ENCODE data around the gene ARL3. TPM values are rescaled to one million over a fixed set of nuclear protein-coding genes. Genes with fewer than 3 reads are reported as not detected.
"Not testable (repeated sequence)": the region's sequence is repeated elsewhere in the genome, so short reads cannot be mapped to it uniquely, and the experiment has no call there.

Gene ARL3
- total RNA-seq, 4 donors from 2014 or later: 0.87 to 5.0 (median 2.2) TPM

DNA sequence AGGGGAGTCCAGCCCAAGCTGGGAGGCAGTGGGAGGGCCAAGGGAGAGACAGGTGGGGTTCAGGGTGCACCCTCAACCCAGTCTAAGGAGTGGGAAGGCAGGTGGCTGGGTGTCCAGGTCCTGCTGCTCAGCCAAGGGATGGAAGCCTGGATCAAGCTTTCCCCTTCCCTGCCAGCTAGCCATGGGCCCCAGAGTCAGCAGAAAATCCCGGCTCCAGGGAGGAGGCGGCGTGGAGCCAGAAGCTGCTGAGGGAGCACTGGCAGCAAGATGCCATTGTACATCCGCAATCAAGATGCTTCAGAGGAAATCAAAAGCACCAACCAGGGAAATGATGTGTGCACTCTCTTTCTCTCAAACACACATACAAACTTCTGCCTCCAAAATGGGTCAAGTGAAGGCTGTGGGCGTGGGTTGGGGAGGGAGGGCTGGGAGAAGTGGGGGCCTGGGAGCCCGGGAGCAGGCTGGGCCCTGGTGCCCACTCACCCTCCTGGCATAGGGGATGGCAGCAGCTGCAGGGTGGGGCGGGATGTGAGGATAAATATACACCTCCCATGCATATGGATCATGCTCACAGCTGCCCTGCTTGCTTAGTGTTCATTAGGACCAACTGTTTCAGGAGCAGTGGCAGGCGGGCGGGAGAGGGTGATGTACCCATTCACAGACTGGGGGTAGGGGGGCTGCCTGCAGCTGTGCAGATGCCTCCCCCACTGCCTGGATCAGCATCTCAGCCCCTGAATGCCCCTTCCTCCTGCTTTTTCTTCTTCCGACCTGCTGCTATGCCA lies 45.7 kb downstream of the ARL3 start:
- H3K27me3 ChIP-seq: no peaks in the 10 kb centered on the region
- no peak overlapping the region for H3K4me3 ChIP-seq
- H3K9me3 ChIP-seq: no peaks in the 10 kb centered on the region
- TF ChIP-seq, protein P1, sequence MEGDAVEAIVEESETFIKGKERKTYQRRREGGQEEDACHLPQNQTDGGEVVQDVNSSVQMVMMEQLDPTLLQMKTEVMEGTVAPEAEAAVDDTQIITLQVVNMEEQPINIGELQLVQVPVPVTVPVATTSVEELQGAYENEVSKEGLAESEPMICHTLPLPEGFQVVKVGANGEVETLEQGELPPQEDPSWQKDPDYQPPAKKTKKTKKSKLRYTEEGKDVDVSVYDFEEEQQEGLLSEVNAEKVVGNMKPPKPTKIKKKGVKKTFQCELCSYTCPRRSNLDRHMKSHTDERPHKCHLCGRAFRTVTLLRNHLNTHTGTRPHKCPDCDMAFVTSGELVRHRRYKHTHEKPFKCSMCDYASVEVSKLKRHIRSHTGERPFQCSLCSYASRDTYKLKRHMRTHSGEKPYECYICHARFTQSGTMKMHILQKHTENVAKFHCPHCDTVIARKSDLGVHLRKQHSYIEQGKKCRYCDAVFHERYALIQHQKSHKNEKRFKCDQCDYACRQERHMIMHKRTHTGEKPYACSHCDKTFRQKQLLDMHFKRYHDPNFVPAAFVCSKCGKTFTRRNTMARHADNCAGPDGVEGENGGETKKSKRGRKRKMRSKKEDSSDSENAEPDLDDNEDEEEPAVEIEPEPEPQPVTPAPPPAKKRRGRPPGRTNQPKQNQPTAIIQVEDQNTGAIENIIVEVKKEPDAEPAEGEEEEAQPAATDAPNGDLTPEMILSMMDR (IDR thresholded peaks at IDR 0.05): no peak
- no peak for TF ChIP-seq POLR2A (IDR thresholded peaks at IDR 0.05)
- H3K4me1 ChIP-seq: peaks cover 19 to 43% (median 19%) of the 10 kb centered on the region in 3 donors
- DNase-seq: no peak
- intact Hi-C loops (cut with DNase I): no loop called here
- no peaks in the 10 kb centered on the region for H3K36me3 ChIP-seq
- WGBS, 2 donors: 85% methylated on average over 6 to 7 of the region's 10 CpGs
- peak overlapping the region in 2 of 4 donors; percentile 52 to 68 for H3K27ac ChIP-seq

DNA sequence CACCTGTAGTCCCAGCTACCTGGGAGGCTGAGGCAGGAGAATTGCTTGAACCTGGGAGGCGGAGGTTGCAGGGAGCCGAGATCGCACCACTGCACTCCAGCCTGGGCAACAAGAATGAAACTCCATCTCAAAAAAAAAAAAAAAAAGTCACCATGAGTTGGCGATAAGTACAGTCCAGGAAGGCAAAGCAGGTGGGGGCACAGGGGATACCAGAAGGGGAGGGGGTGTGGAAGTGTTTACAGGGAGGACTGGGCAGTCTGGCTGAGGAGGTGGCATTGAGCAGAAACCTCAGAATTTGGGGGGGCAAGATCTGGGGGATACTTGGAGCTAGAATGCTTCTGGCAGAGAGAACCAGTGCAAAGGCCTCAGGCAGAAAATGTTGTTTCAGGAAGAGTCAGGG lies 46.8 kb downstream of the ARL3 start:
- DNase-seq; intact Hi-C loops (cut with DNase I); H3K27me3 ChIP-seq; H3K4me3 ChIP-seq; H3K27ac ChIP-seq; H3K9me3 ChIP-seq; H3K36me3 ChIP-seq: not testable (repeated sequence)
- 95 to 97% methylated on average over 4 of the region's 4 CpGs for WGBS, 2 donors
- H3K4me1 ChIP-seq: peaks cover 14 to 32% (median 15%) of the 10 kb centered on the region in 3 donors

DNA sequence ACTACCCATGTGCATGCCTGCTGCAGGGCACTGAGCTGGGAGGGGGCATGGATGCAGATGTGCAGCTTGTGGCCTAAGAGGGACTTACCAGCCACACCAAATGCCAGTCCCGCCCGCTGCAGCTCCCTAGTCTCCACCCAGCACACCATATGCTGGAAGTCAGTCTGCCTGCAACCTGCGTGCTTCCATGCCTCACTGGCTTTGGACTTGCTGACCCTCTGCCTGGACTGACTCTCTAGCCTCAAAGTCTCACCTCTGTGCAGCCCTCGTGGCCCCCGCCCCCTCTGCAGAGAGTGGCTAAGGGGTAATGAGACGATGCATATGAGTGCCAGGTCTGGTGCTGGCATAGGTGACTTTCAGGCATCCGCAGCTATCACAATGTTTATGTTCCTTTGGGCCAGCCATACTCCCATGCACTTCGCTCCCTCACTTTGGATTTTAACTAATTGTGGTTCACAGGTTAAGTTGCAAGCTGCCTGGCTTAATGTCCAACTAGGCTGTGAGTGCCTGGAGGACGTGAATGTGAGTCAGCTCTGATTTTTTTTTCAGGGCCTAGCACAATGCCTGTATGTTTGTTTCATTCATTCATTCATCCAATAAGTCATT lies 48.2 kb downstream of the ARL3 start:
- Histone ChIP-seq H3K4me3 (no peak overlapping the region), H3K4me1 (peaks cover 23 to 42% (median 23%) of the 10 kb centered on the region in 3 donors), H3K27me3 (no peaks in the 10 kb centered on the region), H3K9me3 (no peaks in the 10 kb centered on the region), H3K36me3 (no peaks in the 10 kb centered on the region), H3K27ac (no peak overlapping the region)
- no peak for DNase-seq
- intact Hi-C loops (cut with DNase I): no loop called here
- TF ChIP-seq POLR2A (IDR thresholded peaks at IDR 0.05): no peak
- WGBS, 2 donors: 60 to 65% methylated on average over 8 to 9 of the region's 9 CpGs

DNA sequence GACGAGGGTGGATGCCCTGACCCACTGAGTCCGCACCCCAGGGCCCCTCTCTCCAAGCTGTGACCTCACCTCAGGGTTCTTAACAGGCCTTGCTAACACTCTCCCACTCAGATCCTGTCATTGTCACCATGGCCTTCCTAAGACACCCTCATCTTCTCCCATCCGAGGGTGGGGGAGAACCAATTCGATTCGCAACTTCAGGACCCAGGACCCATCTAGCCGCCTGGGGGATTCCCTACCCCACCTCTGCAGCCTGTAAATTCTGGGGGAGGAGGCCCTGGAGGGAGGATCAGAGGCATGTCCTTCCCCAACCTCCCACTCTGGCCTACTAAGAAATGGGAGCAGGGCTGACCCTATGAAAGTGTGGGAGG lies 52.6 kb downstream of the ARL3 start:
- Histone ChIP-seq H3K36me3 (peaks cover 7 to 22% (median 8%) of the 10 kb centered on the region in 3 donors), H3K4me1 (peaks cover 29 to 54% (median 30%) of the 10 kb centered on the region in 3 donors), H3K4me3 (no peak overlapping the region), H3K27ac (peak overlapping the region; percentile 1 to 74 (median 45)), H3K27me3 (no peaks in the 10 kb centered on the region), H3K9me3 (no peaks in the 10 kb centered on the region)
- no CpG with 5 or more reads among the region's 6 CpGs for WGBS, 2 donors
- TF ChIP-seq, protein P1 (IDR thresholded peaks at IDR 0.05): no peak
- no peak for TF ChIP-seq POLR2A (IDR thresholded peaks at IDR 0.05)
- DNase-seq: no peak
- intact Hi-C loops (cut with DNase I): no loop called here

DNA sequence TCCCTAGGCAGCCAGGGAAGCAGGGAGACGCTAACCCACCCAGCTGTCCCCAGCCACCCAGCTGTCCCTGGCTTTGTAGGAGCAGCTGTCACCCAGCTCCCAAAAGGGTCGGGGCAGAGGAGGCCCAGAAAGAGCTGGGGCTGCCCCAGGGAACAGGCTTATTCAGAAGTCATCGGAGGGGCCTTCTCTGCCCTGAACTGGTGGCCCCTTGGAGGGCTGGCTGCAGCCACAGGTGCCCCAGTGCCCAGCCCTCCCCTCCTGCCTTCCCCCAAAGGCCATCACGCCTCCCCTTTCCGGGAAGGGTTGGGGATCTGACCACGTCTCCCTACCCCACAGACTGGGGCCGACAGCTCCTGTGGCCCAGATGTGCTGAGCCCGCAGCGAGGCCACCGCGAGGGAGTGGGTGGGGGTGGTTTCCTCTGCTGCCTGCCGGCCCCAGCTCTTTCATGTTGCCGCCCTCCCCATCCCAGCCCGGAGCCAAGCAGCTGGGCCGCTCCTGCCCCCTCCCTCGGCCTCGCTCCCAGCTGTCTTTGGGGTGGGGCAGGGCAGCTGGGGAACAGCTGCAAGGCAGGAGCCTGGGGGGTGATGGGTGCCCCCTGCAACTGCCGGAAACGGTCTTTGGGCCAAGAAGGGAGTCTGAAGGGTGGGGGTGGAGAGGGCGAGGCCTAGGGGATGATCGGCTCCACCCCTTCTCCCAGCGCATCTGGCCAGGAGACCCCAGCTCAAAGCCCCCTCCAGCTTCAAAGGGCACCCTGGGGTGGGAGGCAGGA lies 53.1 kb downstream of the ARL3 start:
- 0% methylated on average over 6 of the region's 22 CpGs; no CpG with 5 or more reads in 1 of the 2 donors for WGBS, 2 donors
- TF ChIP-seq, protein P1 (IDR thresholded peaks at IDR 0.05): no peak
- peak in 1 of 4 donors; percentile 12 for TF ChIP-seq POLR2A (IDR thresholded peaks at IDR 0.05)
- Histone ChIP-seq H3K4me3 (peak overlapping the region in 3 of 4 donors; percentile 8 to 38 (median 11)), H3K36me3 (peaks cover 12 to 28% (median 12%) of the 10 kb centered on the region in 3 donors), H3K9me3 (no peaks in the 10 kb centered on the region), H3K4me1 (peaks cover 29 to 58% (median 30%) of the 10 kb centered on the region in 3 donors), H3K27ac (peak overlapping the region; percentile 1 to 74 (median 45)), H3K27me3 (no peaks in the 10 kb centered on the region)
- intact Hi-C loops (cut with DNase I): no loop called here
- no peak for DNase-seq

All from esophagus squamous epithelium (tissue), 5 donors.